Activated naive CD8-positive, alpha-beta T cell (primary cell): ENCODE measurements around the gene FOXI2.

Experiments used
- H3K27ac Mint-ChIP-seq: one replicate; pipeline ENCODE4 v1.8.0; 2021; ENCODE audit warnings: mixed read lengths
- H3K27me3 Mint-ChIP-seq: one replicate; pipeline ENCODE4 v1.8.0; 2021; ENCODE audit warnings: mixed read lengths
- H3K36me3 Mint-ChIP-seq: one replicate; pipeline ENCODE4 v1.8.0; 2021; ENCODE audit warnings: mixed read lengths
- H3K4me1 Mint-ChIP-seq: one replicate; pipeline ENCODE4 v1.8.0; 2021; ENCODE audit warnings: low read depth, mixed read lengths
- H3K4me3 Mint-ChIP-seq: one replicate; pipeline ENCODE4 v1.8.0; 2021; ENCODE audit warnings: mild to moderate bottlenecking, mixed read lengths
- H3K9me3 Mint-ChIP-seq: one replicate; pipeline ENCODE4 v1.8.0; 2021; ENCODE audit warnings: low read depth, mixed read lengths

Gene FOXI2

DNA sequence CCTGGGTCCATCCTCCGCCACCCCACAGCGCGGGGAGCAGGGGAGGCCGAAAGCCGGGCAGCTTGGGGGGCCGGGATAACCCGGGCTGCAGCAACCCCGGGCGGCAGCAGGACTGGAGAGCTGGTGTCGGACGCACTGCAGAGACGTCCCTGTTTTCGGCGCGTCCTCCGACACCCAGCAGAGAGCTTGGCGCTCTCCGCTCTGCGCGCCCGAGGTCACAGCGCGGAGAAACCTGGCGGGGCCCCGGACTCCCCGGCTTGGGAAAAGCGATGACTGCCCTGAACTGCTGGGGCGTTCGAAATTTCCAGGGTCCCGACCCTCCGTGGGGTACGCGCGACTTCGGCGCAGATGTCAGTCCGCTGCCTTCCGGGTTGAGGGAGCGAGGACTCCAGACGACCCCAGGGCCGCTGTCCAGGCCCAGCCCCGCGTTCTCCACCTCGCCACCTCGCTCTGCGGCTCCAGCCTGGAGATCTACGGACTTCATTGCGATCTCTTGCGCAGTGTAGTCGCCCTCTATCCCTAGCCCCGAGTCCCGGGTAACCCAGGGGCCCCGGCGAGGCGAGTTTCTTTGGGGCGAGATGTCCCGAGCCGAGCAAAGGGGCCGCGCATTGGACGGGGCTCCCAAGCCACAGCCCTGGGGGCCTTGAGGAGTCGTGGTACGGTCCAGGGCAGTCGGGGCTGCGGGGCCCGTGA is 617 bp upstream of the FOXI2 start:
- Mint-ChIP-seq H3K4me1 (no peaks in the 10 kb centered on the region), H3K27ac (no peak overlapping the region), H3K27me3 (peaks cover 14% of the 10 kb centered on the region), H3K4me3 (no peak overlapping the region), H3K9me3 (no peaks in the 10 kb centered on the region), H3K36me3 (no peaks in the 10 kb centered on the region)

DNA sequence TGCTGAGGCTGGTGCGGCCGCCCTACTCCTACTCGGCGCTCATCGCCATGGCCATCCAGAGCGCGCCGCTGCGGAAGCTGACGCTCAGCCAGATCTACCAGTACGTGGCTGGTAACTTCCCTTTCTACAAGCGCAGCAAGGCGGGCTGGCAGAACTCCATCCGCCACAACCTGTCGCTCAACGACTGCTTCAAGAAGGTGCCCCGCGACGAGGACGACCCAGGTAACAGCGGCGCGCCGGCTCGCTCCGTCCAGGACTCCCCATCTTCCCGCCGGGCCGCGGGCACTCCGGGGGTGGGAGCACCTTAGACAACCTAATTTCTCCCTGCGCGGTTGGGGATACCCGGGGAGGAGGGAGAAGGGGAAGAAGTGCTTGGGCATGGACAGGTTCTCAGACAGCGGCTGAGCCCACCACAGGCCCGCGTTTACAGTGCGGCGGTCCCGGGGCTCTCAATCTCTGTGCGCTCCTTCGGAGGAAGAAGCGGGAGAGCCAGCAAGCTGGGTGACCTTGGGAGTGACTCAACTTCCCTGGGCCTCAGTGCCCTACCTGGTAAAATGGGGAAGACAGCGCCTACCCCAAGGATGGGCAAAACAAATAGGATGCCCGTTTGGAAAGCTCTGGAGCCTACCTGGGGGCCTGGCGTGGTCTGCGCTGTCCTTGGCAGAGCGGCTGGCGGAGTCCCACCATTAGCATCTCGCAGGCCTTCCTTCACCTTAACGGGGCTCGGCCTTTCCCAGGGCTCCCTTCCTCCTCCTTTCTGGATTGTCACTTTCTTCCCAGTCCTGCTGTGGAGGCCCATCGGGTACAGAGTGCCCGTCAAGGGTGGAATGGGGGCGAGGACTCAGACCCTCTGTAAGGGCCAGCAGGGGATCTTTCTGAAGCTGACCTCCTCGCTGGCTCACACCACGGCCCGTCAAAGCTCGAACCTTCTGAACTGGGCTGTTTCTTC is 852 bp downstream of the FOXI2 start:
- Mint-ChIP-seq H3K36me3 (no peaks in the 10 kb centered on the region), H3K4me1 (no peaks in the 10 kb centered on the region), H3K9me3 (no peaks in the 10 kb centered on the region), H3K27me3 (peaks cover 11% of the 10 kb centered on the region), H3K27ac (no peak overlapping the region), H3K4me3 (no peak overlapping the region)

DNA sequence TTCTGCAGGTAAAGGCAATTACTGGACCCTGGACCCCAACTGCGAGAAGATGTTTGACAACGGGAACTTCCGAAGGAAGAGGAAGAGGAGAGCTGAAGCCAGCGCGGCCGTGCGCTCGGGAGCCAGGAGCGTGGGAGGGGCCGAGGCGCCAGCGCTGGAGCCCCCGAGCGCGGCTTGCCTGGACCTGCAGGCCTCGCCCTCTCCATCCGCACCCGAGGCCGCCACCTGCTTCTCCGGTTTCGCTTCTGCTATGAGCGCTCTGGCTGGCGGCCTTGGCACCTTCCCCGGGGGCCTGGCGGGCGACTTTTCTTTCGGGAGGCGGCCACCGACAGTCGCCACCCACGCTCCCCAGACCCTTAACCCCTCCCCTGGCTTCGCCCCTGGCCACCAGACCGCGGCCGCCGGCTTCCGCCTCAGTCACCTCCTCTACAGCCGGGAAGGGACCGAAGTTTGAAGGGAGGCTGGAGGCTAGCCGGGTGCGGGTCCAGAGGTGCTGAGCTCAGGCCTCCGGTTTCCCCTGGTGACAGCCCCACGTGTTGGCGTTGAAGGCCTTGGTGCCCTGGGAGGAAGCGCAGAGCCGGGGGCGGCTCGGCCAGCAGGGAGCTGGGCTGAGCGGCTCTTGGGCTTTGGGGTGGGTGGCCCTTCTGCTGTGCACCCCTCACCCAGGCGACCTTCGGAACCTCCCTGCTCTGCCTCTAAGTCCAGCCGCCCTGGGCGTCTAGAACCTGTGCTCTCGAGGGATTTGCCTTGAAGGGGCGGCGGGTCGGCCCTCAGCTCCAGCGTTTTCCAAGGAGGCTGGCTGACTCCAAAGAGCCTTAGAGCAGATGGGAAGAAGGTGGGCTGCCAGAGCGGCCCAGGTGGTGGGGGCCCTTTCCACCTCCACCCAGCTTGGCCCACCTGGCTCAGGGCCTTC is 1.8 kb downstream of the FOXI2 start:
- peaks cover 2% of the 10 kb centered on the region for H3K27me3 Mint-ChIP-seq
- no peaks in the 10 kb centered on the region for H3K36me3 Mint-ChIP-seq
- no peaks in the 10 kb centered on the region for H3K4me1 Mint-ChIP-seq
- no peaks in the 10 kb centered on the region for H3K9me3 Mint-ChIP-seq
- H3K27ac Mint-ChIP-seq, result no peak overlapping the region
- H3K4me3 Mint-ChIP-seq, result no peak overlapping the region

DNA sequence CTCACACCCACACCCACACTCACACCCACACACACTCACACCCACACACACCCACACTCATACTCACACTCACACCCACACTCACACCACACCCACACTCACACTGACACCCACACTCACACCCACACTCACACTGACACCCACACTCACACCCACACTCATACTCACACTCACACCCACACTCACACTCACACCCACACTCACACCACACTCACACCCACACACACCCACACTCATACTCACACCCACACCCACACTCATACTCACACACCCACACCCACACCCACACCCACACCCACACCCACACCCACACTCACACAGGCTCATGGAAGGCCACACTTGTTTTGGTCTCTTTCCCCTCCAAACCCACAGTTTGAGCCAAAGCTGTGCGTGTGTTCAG is 2.9 kb downstream of the FOXI2 start:
- no peaks in the 10 kb centered on the region for H3K36me3 Mint-ChIP-seq
- H3K27me3 Mint-ChIP-seq, result no peaks in the 10 kb centered on the region
- no peaks in the 10 kb centered on the region for H3K4me1 Mint-ChIP-seq
- no peak overlapping the region for H3K27ac Mint-ChIP-seq
- no peak overlapping the region for H3K4me3 Mint-ChIP-seq
- no peaks in the 10 kb centered on the region for H3K9me3 Mint-ChIP-seq

DNA sequence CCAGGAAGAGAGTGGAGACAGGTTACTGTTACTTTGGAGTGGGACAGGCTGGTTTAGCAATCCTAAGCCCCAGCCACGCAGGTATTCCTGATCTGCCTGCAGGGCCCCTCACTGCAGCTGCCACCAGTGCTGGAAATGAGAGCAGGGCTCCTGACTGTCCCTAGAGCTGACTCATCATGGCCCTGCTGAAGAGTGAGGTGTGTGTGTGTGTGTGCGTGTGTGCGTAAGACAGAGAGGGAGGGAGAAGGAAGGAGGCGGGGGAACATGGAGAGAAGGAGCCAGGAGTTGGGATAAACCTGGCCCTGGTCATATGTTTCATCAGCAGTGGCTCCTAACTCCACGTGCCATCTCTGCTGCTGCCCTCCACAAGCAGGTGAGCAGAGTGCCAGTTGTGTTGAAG is 3.6 kb downstream of the FOXI2 start:
- Mint-ChIP-seq H3K4me3 (no peak overlapping the region), H3K27me3 (peaks cover 4% of the 10 kb centered on the region), H3K36me3 (no peaks in the 10 kb centered on the region), H3K27ac (no peak overlapping the region), H3K4me1 (no peaks in the 10 kb centered on the region), H3K9me3 (no peaks in the 10 kb centered on the region)

DNA sequence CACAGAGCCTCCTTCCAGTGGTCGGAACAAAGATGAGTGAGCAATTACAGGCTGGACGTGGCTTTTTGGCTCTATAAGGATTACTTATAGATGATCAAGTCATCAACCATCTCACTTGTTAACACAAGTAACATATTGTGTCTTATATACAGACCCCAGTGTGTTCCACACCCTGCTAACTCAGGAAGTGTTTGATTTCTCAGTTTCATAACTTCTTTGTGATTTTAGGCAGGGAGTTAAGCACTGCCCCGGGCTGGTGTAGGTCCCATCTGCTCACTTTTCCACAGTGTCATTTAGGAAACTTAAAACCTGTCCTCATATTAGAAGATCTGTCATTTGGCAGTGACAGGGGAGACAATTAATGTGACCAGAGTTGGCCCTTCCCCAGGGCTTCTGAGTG is 6.2 kb downstream of the FOXI2 start:
- Mint-ChIP-seq H3K27me3 (peaks cover 4% of the 10 kb centered on the region), H3K4me1 (no peaks in the 10 kb centered on the region), H3K36me3 (no peaks in the 10 kb centered on the region), H3K27ac (no peak overlapping the region), H3K4me3 (no peak overlapping the region), H3K9me3 (no peaks in the 10 kb centered on the region)

DNA sequence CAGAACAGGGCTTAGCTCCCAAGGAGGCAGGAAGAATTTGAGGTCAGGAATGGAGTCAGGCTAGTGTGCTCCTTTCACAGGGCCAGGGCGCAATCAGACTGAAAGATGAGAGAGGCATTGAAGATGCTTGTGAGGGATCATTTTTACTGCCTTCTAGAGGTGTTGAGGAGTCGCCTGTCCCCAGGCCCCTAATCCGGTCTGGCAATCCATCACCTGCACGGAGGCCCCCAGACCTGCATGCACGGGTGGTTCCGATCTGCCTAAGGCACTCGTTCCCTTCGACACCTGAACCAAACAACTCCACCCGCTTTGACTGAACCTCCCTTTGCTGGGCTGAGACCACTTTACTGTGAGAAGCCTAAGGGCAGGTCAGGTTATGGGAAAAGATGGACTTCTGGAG is 8.0 kb downstream of the FOXI2 start:
- peaks cover 4% of the 10 kb centered on the region for H3K9me3 Mint-ChIP-seq

DNA sequence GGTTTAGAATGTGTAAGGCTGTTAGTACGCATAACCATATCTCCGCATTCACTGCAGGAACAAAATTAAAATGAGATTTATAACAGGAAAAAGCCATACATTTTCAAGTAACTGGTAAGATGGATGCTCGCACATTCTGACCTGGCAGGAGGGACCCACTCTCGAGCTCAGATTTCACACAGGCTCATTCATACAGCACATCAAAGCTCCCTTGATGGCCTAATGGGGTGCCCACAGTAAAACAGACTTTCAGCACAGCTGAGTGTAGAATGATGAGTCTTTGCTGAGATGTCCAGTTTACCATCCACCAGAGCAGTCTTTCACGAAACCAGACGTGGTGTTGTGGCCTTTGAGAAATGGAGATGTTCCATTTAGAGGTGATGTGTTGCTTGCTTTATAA is 8.9 kb downstream of the FOXI2 start:
- H3K4me3 Mint-ChIP-seq, result no peak overlapping the region
- no peaks in the 10 kb centered on the region for H3K4me1 Mint-ChIP-seq
- H3K9me3 Mint-ChIP-seq, result peaks cover 4% of the 10 kb centered on the region
- no peaks in the 10 kb centered on the region for H3K36me3 Mint-ChIP-seq
- peaks cover 4% of the 10 kb centered on the region for H3K27me3 Mint-ChIP-seq
- no peak overlapping the region for H3K27ac Mint-ChIP-seq

More for the DNA sequence above, 8.0 kb downstream of the FOXI2 start:
- Mint-ChIP-seq H3K27ac (no peak overlapping the region), H3K27me3 (peaks cover 4% of the 10 kb centered on the region), H3K36me3 (no peaks in the 10 kb centered on the region), H3K4me1 (no peaks in the 10 kb centered on the region), H3K4me3 (no peak overlapping the region)

DNA sequence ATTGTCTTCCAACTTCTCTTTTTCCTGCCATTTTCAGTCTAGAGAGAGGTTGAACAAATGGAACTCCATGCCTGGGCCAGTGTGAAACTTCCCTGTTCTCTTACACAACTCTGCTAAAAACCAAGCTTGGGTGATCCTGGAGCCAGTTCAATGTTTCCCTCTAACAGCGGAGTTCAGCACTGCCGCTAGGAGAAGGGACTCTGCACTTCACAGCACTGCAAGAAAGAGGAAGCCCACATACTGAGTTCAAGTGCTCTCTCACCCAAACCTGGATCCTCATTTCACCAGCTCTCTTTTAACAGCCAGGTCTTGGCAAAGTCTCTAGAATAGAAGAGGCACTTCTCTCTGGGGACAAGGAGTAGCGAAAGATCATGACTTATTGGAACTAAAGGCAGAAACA is 18.8 kb downstream of the FOXI2 start:
- Mint-ChIP-seq H3K27ac (no peak overlapping the region), H3K4me1 (no peaks in the 10 kb centered on the region), H3K9me3 (no peaks in the 10 kb centered on the region), H3K4me3 (no peak overlapping the region), H3K27me3 (peaks cover 9% of the 10 kb centered on the region), H3K36me3 (no peaks in the 10 kb centered on the region)

DNA sequence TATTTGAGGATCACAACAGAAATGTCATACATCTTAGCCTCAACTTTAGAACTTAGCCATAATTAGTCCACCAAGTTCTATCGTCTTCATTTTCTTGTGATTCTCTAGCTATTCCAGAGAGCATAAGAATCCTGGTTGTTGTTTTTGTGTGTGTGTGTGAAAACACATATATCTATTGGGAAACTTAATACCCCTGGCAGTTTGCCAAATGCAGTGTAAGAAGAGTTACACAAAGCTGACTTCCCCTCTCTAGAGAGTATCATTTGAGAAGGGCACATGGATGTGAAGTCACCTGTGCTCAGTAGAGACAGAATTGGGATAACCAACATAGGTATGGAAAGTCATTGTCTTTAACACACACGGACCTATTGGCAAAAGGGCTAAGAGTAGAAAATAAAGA is 19.3 kb downstream of the FOXI2 start:
- Mint-ChIP-seq H3K27me3 (peaks cover 7% of the 10 kb centered on the region), H3K27ac (no peak overlapping the region), H3K4me3 (no peak overlapping the region), H3K4me1 (no peaks in the 10 kb centered on the region), H3K9me3 (no peaks in the 10 kb centered on the region), H3K36me3 (no peaks in the 10 kb centered on the region)

DNA sequence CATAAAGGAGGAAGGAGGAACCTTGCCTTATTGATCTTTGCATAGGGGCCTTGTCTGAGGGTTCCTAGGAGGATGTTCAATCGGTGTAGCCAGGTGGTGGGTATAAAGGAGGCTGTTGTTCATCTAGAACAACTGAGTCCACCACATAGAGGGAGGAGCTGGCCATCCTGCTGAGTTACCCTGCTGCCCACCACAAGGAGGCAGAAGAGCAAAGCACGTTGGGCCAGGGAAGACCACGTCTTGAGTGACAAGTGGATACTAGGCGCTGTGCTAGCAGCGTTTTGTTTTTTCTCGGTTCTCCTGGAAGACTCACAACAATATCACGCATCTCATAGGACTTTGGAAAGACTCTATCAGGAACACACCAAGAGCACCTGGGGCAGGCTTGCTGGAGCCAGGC is 20.0 kb downstream of the FOXI2 start:
- H3K27me3 Mint-ChIP-seq, result peaks cover 9% of the 10 kb centered on the region

DNA sequence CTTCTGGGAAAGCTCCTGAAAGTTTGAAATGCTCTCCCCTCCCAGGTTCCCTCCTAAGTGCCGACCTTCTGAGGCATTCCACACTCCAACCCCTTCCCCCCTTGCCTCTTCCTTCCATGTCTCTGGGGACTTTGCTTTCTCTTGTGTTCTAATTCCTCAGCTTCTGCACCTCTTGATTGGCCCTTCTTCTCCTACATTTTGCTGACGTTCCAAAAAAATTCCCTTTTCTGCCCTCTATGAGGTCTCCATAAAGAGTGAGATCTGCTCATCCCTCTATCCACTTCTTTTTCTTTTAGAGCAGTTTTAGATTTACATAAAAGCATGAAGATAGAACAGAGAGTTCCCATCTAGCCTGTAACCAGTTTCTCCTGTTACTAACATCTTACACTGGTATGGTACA is 22.3 kb downstream of the FOXI2 start:
- H3K27me3 Mint-ChIP-seq, result peaks cover 10% of the 10 kb centered on the region
- no peaks in the 10 kb centered on the region for H3K9me3 Mint-ChIP-seq
- H3K4me3 Mint-ChIP-seq, result no peak overlapping the region
- H3K27ac Mint-ChIP-seq, result no peak overlapping the region
- H3K36me3 Mint-ChIP-seq, result no peaks in the 10 kb centered on the region
- H3K4me1 Mint-ChIP-seq, result no peaks in the 10 kb centered on the region

More for the DNA sequence above, 20.0 kb downstream of the FOXI2 start:
- Mint-ChIP-seq H3K36me3 (no peaks in the 10 kb centered on the region), H3K9me3 (no peaks in the 10 kb centered on the region), H3K4me1 (no peaks in the 10 kb centered on the region), H3K27ac (no peak overlapping the region), H3K4me3 (no peak overlapping the region)

DNA sequence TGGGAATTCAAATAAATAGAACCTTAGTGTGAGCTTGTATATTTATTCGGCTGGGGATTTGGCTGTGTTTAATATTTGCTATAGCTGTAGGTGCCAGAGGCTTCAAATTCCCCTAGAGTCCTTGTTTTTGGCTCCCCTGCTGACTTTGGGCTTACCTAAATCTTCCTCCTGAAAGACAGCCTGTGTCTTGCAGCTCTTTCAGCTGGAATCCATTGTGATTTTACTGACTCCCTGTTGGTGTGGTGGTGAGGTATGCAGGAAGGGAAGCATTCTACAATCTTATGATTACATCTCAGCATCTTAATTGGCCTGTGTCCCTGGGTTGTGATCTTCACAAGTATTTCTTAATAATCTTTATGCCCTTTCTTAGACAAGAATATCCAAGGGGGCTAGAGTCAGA is 25.9 kb downstream of the FOXI2 start:
- H3K27me3 Mint-ChIP-seq, result peaks cover 16% of the 10 kb centered on the region

DNA sequence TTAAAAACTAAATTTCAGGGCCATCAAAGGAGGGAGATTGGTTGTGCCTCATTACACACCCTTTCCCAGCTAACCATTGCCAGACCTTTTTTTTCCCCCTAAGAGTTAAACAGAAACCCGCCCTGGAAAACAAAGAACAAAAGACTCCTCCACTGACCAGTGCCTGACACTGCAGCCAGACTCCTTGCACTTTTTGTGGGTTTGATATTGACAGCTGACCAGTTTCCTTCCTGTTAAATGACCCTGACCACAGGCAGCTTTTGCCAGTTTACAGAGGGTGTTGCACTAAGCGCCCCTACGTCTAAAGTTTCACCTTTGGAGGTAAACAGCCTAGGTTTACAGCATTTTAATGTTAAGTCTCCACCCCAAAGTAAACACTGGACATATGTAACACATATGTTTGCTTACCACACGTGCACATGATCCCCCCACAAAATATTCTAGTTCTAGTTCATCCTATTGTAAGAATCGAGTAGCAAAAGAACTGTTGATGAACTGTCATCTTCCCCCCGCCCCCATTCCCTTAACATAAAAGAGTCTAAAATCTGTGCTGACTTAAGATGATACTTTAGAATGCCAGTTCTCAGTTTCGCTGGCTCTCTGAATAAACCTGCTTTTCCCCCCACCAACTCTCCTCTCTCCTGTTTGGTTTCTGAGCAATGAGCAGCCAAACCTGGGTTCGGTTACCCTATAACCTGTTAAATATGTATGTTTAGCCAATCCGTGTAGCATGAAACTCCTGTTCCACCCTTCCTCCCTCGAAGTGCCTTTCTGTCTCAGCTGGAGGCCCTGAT is 38.0 kb downstream of the FOXI2 start:
- H3K27ac Mint-ChIP-seq, result no peak overlapping the region
- no peaks in the 10 kb centered on the region for H3K4me1 Mint-ChIP-seq
- H3K36me3 Mint-ChIP-seq, result no peaks in the 10 kb centered on the region
- no peak overlapping the region for H3K4me3 Mint-ChIP-seq
- peaks cover 3% of the 10 kb centered on the region for H3K27me3 Mint-ChIP-seq
- H3K9me3 Mint-ChIP-seq, result no peaks in the 10 kb centered on the region

More for the DNA sequence above, 25.9 kb downstream of the FOXI2 start:
- Mint-ChIP-seq H3K27ac (no peak overlapping the region), H3K36me3 (no peaks in the 10 kb centered on the region), H3K9me3 (no peaks in the 10 kb centered on the region), H3K4me3 (no peak overlapping the region), H3K4me1 (no peaks in the 10 kb centered on the region)
